H9 (cell line): ENCODE measurements around the gene PRX. TPM values are rescaled to one million over a fixed set of nuclear protein-coding genes. Genes with fewer than 3 reads are reported as not detected.
A peak's percentile ranks its signal among the peaks of the same experiment; 100 is the strongest.

Source experiments
- DNase-seq: peaks from one replicate; pipeline ENCODE4 v3.0.0-alpha.2; 2017
- H2AFZ ChIP-seq: one replicate; pipeline ENCODE4 v1.6.1; 2013; ENCODE audit warnings: mild to moderate bottlenecking, low read length, control low read depth, moderate library complexity
- H2AK5ac ChIP-seq: 2 replicates; pipeline ENCODE4 v1.6.1; 2013; ENCODE audit warnings: low read length, control low read depth, mixed read lengths; ENCODE audit not compliant: insufficient read length
- H2BK120ac ChIP-seq: one replicate; pipeline ENCODE4 v1.6.1; 2013; ENCODE audit warnings: low read depth, mild to moderate bottlenecking, low read length, control low read depth, inconsistent platforms; ENCODE audit not compliant: poor library complexity, severe bottlenecking
- H2BK12ac ChIP-seq: 2 replicates; pipeline ENCODE4 v1.6.1; 2013; ENCODE audit warnings: low read length, control low read depth, mixed read lengths, low read depth; ENCODE audit not compliant: insufficient read length
- H2BK15ac ChIP-seq: 2 replicates; pipeline ENCODE4 v1.6.1; 2013; ENCODE audit warnings: low read depth, low read length, control low read depth
- H2BK20ac ChIP-seq: one replicate; pipeline ENCODE4 v1.6.1; 2013; ENCODE audit warnings: low read depth, mild to moderate bottlenecking, low read length, control low read depth, inconsistent platforms; ENCODE audit not compliant: poor library complexity, severe bottlenecking
- H2BK5ac ChIP-seq: 2 replicates; pipeline ENCODE4 v1.6.1; 2013; ENCODE audit warnings: low read length, control low read depth, mixed read lengths; ENCODE audit not compliant: insufficient read length
- H3K14ac ChIP-seq: 2 replicates; pipeline ENCODE4 v1.6.1; 2013; ENCODE audit warnings: low read length, control low read depth; ENCODE audit not compliant: insufficient read depth
- H3K18ac ChIP-seq: 2 replicates; pipeline ENCODE4 v1.6.1; 2013; ENCODE audit warnings: low read depth, mild to moderate bottlenecking, mixed read lengths, low read length, control low read depth; ENCODE audit not compliant: insufficient read length
- H3K23ac ChIP-seq: 2 replicates; pipeline ENCODE4 v1.6.1; 2013; ENCODE audit warnings: low read length, control low read depth, mixed read lengths, low read depth; ENCODE audit not compliant: insufficient read length
- H3K23me2 ChIP-seq: 2 replicates; pipeline ENCODE4 v1.6.1; 2013; ENCODE audit warnings: low read depth, mild to moderate bottlenecking, mixed read lengths, low read length, control low read depth; ENCODE audit not compliant: insufficient read length, poor library complexity, severe bottlenecking
- H3K27ac ChIP-seq: 2 replicates; pipeline ENCODE4 v1.5.1; 2013; ENCODE audit warnings: low read length, control low read depth, mixed read lengths, low read depth; ENCODE audit not compliant: insufficient read length
- H3K27me3 ChIP-seq: 2 replicates; pipeline ENCODE4 v1.6.1; 2013; ENCODE audit warnings: low read length, control low read depth, inconsistent platforms; ENCODE audit not compliant: insufficient read depth
- H3K4ac ChIP-seq: 2 replicates; pipeline ENCODE4 v1.6.1; 2013; ENCODE audit warnings: low read depth, mild to moderate bottlenecking, control low read depth, inconsistent platforms, low read length, moderate library complexity
- H3K4me1 ChIP-seq: 2 replicates; pipeline ENCODE4 v1.6.1; 2013; ENCODE audit warnings: low read length, control low read depth, inconsistent platforms; ENCODE audit not compliant: insufficient read depth
- H3K4me2 ChIP-seq: 2 replicates; pipeline ENCODE4 v1.6.1; 2013; ENCODE audit warnings: low read length, control low read depth, mixed read lengths; ENCODE audit not compliant: insufficient read length, insufficient read depth
- H3K56ac ChIP-seq: 2 replicates; pipeline ENCODE4 v1.6.1; 2013; ENCODE audit warnings: low read depth, mild to moderate bottlenecking, mixed read lengths, low read length, control low read depth; ENCODE audit not compliant: insufficient read length
- H3K79me1 ChIP-seq: 2 replicates; pipeline ENCODE4 v1.6.1; 2013; ENCODE audit warnings: low read depth, mild to moderate bottlenecking, moderate library complexity, low read length, control low read depth, inconsistent platforms; ENCODE audit not compliant: insufficient read depth, poor library complexity, severe bottlenecking
- H3K79me2 ChIP-seq: 2 replicates; pipeline ENCODE4 v1.6.1; 2013; ENCODE audit warnings: low read length, control low read depth, inconsistent platforms; ENCODE audit not compliant: insufficient read depth
- H3K9ac ChIP-seq: 2 replicates; pipeline ENCODE4 v1.6.1; 2013; ENCODE audit warnings: low read length, control low read depth, mixed read lengths; ENCODE audit not compliant: insufficient read length; ENCODE audit errors: extremely low read depth
- H3K9me3 ChIP-seq: one replicate; pipeline ENCODE4 v1.6.1; 2013; ENCODE audit warnings: low read depth, low read length, inconsistent platforms; ENCODE audit not compliant: control insufficient read depth
- H3T11ph ChIP-seq: one replicate; pipeline ENCODE4 v1.6.1; 2013; ENCODE audit warnings: mild to moderate bottlenecking, low read length, control low read depth, inconsistent platforms
- H4K20me1 ChIP-seq: one replicate; pipeline ENCODE4 v1.6.1; 2013; ENCODE audit not compliant: control insufficient read depth, insufficient read length, insufficient read depth
- H4K5ac ChIP-seq: 2 replicates; pipeline ENCODE4 v1.6.1; 2013; ENCODE audit warnings: low read depth, mild to moderate bottlenecking, mixed read lengths, low read length, control low read depth; ENCODE audit not compliant: insufficient read length
- H4K8ac ChIP-seq: replicated peaks from 2 replicates; pipeline ENCODE4 v1.6.1; 2013; ENCODE audit warnings: low read length, control low read depth, mixed read lengths, low read depth; ENCODE audit not compliant: insufficient read length
- H4K91ac ChIP-seq: 2 replicates; pipeline ENCODE4 v1.6.1; 2013; ENCODE audit warnings: low read depth, mild to moderate bottlenecking, moderate library complexity, mixed read lengths, low read length, control low read depth; ENCODE audit not compliant: insufficient read length
- H3K27ac Mint-ChIP-seq, 3 experiments: 2 replicates in 2 of 3; 3 replicates in 1 of 3; pipeline ENCODE4 v1.8.0; 2020 to 2021; ENCODE audit warnings: mixed read lengths in 3 of 3, mild to moderate bottlenecking in 1 of 3, moderate library complexity in 1 of 3
- H3K27me3 Mint-ChIP-seq: 2 replicates; pipeline ENCODE4 v1.8.0; 2021; ENCODE audit warnings: low read depth, mild to moderate bottlenecking, moderate library complexity, mixed read lengths
- H3K36me3 Mint-ChIP-seq, 3 experiments: 2 replicates in 2 of 3; 3 replicates in 1 of 3; pipeline ENCODE4 v1.8.0; 2020 to 2021; ENCODE audit warnings: low read depth in 3 of 3, mixed read lengths in 3 of 3; ENCODE audit not compliant: insufficient read depth in 1 of 3
- H3K4me1 Mint-ChIP-seq, 2 experiments: 2 replicates each; pipeline ENCODE4 v1.8.0; 2020; ENCODE audit warnings: mixed read lengths in 2 of 2
- H3K4me3 Mint-ChIP-seq, 2 experiments: 2 replicates in 1 of 2; 3 replicates in 1 of 2; pipeline ENCODE4 v1.8.0; 2020 to 2021; ENCODE audit warnings: mild to moderate bottlenecking in 2 of 2, mixed read lengths in 2 of 2, moderate library complexity in 1 of 2
- H3K9me3 Mint-ChIP-seq, 2 experiments: 2 replicates in 1 of 2; 3 replicates in 1 of 2; pipeline ENCODE4 v1.8.0; 2020; ENCODE audit warnings: mild to moderate bottlenecking in 2 of 2, mixed read lengths in 2 of 2, moderate library complexity in 1 of 2
- WGBS: extraction: QIAGEN DNeasy Blood & Tissue Kit; methylation state at CpG from one replicate; pipeline ENCODE4 v1.1.7; 2013; ENCODE audit warnings: missing lambda C conversion rate, low lambda C conversion rate, mixed read lengths; ENCODE audit not compliant: insufficient read length; ENCODE audit errors: extremely low coverage; 5-methylcytosine and 5-hydroxymethylcytosine counted together
- total RNA-seq: library from RNA; stranded (reverse); gene quantifications from 2 replicates; pipeline ENCODE4 v1.2.1, GENCODE V29; 2021
- TF ChIP-seq, protein P1 (sequence below): fragments of 200-600 bp; sonication (generic); conservative IDR thresholded peaks from 3 replicates; pipeline ENCODE4 v1.8.0; 2021; ENCODE audit warnings: antibody characterized with exemption, mild to moderate bottlenecking

Gene PRX
- total RNA-seq, 1 experiment from 2014 or later: 4.0 TPM

DNA sequence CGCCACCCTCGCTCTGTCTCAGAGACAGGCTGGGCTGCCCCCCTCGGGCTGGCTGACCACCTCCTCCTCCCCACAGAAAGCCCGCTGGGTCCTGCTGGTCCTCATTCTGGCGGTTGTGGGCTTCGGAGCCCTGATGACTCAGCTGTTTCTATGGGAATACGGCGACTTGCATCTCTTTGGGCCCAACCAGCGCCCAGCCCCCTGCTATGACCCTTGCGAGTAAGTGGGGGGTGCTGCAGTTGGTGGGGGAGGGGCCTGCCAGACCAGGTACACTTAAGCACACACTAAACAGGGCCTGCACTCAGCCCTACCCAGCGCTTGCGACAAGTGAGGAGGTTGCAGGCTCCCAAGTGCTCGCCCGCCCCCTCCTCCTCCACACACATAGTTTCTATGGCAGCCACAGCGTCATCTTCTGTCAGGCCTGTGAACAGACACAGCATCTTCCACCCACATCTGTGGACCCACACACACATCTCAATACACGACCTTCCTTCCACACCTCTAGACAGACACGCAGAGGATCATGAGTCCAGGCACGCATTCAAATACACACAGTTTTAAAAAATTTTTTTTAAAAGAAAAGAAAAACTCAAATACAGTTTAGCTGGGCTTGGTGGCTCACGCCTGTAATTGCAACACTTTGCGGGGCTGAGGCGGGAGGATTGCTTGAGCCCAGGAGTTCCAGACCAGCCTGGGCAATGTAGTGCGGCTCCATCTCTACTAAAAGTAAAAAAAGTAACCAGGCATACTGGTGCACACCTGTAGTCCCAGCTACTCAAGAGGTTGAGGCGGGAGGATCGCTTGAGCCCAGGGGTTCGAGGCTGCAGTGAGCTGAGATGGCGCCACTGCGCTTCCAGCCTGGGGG lies 46.2 kb downstream of the PRX start:
- Histone ChIP-seq H4K8ac (no peak overlapping the region), H3K4ac (no peak overlapping the region), H3T11ph (no peak overlapping the region), H3K79me1 (no peaks in the 10 kb centered on the region), H2BK12ac (no peak overlapping the region), H3K9ac (no peak overlapping the region), H2BK15ac (no peak overlapping the region), H4K5ac (no peak overlapping the region), H2AK5ac (no peak overlapping the region), H3K18ac (no peak overlapping the region), H3K4me2 (peak overlapping the region; percentile 71), H3K4me1 (no peaks in the 10 kb centered on the region), H3K56ac (no peak overlapping the region), H3K14ac (no peak overlapping the region), H3K23me2 (peaks cover 7% of the 10 kb centered on the region), H2BK5ac (no peak overlapping the region), H3K9me3 (no peaks in the 10 kb centered on the region), H4K91ac (no peak overlapping the region), H2AFZ (no peak overlapping the region), H2BK120ac (no peak overlapping the region), H3K23ac (no peak overlapping the region), H3K27me3 (no peaks in the 10 kb centered on the region), H4K20me1 (no peaks in the 10 kb centered on the region), H3K79me2 (no peaks in the 10 kb centered on the region), H2BK20ac (no peak overlapping the region), H3K27ac (no peak overlapping the region)
- Mint-ChIP-seq H3K4me1 (peaks cover 18 to 27% of the 10 kb centered on the region in 2 experiments), H3K27ac (peak overlapping the region; percentile 19 to 88 (median 27); a peak in 4 of 7 replicates), H3K27me3 (no peaks in the 10 kb centered on the region; the same call in 1 of the 2 replicates), H3K4me3 (peak overlapping the region; percentile 70 to 87), H3K36me3 (peaks cover 12 to 40% (median 39%) of the 10 kb centered on the region in 3 experiments), H3K9me3 (no peaks in the 10 kb centered on the region)
- peak; percentile 77 for DNase-seq
- no CpG with 5 or more reads among the region's 27 CpGs for WGBS
- TF ChIP-seq, protein P1, sequence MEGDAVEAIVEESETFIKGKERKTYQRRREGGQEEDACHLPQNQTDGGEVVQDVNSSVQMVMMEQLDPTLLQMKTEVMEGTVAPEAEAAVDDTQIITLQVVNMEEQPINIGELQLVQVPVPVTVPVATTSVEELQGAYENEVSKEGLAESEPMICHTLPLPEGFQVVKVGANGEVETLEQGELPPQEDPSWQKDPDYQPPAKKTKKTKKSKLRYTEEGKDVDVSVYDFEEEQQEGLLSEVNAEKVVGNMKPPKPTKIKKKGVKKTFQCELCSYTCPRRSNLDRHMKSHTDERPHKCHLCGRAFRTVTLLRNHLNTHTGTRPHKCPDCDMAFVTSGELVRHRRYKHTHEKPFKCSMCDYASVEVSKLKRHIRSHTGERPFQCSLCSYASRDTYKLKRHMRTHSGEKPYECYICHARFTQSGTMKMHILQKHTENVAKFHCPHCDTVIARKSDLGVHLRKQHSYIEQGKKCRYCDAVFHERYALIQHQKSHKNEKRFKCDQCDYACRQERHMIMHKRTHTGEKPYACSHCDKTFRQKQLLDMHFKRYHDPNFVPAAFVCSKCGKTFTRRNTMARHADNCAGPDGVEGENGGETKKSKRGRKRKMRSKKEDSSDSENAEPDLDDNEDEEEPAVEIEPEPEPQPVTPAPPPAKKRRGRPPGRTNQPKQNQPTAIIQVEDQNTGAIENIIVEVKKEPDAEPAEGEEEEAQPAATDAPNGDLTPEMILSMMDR: peak; percentile 37; the same call in 2 of the 3 replicates
